Right renal cortex interstitium (tissue), 3 donors: ENCODE measurements around the gene SLC39A9. TPM values are rescaled to one million over a fixed set of nuclear protein-coding genes. Genes with fewer than 3 reads are reported as not detected.
"Not testable (repeated sequence)": the region's sequence is repeated elsewhere in the genome, so short reads cannot be mapped to it uniquely, and the experiment has no call there.

Experiments
- DNase-seq, 3 donors: peaks; one replicate each; pipeline ENCODE4 v3.0.0-alpha.2; 2013; ENCODE audit warnings: low read depth in 3 of 3, low spot score in 2 of 3
- polyA plus RNA-seq, 3 donors: library from polyadenylated mRNA; unstranded; fragments of 120-200 nt; gene quantifications; one replicate each; pipeline ENCODE4 v1.2.1, GENCODE V29; 2013; ENCODE audit not compliant: insufficient read length in 3 of 3

The SLC39A9 gene
- polyA plus RNA-seq, 3 donors, result 88.0 to 91.1 (median 90.5) TPM

DNA sequence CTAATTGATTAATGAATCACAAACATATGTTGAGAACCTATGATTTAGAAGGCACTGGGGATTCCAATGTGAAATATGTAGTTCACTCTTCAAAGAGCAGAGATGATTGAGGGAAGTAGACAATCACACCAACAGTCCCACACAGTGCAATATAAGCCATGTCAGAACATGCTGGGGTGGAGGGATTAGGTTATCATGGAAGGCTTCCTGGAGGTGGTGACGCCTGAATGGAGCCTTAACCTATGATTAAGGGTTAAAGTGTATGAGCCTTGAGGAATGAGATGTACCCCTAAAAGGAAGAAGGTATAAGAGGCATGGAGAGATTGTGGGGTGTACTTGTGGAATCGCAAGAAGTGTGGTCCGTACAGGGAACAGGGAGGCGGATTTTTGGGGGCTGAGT lies 31.7 kb upstream of the SLC39A9 start:
- no peak for DNase-seq

DNA sequence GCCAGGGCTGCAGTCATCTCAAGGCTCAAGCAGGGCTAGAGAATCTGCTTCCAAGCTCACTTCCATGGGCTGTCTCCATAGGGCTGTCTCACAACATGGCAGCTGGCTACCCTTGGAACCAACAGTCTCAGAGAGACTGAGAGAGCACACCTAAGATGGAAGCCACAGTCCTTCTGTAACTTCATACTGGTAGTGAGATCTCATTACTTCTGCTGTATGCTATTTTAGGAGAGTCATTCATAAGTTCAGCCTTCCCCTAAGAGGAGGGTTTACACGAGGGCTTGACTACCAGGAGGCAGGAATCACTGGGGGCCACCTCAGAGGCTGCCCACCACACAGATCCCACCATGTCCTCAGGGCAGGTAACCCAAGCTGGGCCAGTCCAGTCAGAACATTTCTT lies 30.1 kb upstream of the SLC39A9 start:
- no peak for DNase-seq

DNA sequence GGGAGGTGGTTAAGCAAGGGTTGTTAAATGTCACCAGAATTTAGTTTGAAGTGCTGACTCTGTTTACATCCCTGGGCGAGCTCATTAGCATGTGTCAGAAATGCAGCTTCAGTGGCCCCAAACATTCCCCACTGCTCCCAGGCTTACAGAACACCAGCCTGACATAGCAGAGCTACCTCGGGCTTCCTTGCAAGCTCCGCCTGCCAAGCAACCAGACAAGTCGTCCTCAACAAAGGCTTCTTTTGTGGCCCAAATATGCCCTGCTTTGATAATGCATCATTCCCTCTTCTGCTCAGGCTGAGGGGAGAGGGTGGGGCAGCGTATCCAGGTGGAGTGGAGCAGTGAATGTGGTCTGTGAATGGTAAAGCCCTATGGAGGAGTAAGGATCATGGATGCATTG lies 28.4 kb upstream of the SLC39A9 start:
- DNase-seq, result no peak

GRCh38 chr14:69372146-69372545 lies 26.3 kb upstream of the SLC39A9 start:
- DNase-seq, result no peak

- no peak for DNase-seq
Measured at GRCh38 chr14:69373104-69373503, 25.4 kb upstream of the SLC39A9 start.

GRCh38 chr14:69374235-69374634 lies 24.3 kb upstream of the SLC39A9 start:
- DNase-seq, result no peak

- no peak for DNase-seq
Measured at GRCh38 chr14:69375182-69375581, 23.3 kb upstream of the SLC39A9 start.

DNA sequence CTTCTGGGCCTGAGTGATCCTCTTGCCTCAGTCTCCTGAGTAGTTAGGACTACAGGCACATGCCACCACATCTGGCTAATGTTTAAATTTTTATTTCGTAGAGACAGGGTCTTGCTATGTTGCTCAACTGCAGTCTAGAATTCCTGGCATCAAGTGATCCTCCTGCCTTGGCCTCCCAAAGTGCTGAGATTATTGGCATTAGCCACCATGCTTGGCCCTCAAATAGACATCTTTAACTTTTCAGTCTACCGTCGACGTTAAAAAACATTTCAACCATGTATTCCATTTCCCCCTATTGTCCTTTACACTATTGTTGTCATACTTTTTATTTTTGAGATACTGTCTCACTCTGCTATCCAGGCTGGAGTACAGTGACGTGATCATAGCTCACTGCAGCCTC lies 22.8 kb upstream of the SLC39A9 start:
- no peak for DNase-seq

- no peak for DNase-seq
Measured at GRCh38 chr14:69376439-69376838, 22.1 kb upstream of the SLC39A9 start.

DNA sequence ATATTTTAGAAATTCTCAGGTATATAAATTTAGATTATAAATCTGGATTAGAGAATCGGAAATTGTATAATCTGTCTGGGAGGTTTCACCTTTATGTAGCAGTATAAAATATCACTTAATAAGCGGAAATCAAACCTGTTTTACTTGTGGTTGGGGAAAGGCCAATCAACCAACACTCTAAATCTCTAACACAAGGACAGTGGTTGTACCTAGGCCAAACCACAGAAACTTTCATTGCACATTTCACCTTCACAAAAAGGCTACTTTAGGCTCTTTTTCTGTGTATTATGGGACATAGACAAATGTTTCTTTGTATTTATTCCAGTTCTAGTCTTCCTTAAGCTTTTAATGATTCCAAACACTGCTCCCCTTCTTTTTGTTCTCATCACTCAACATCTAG lies 20.2 kb upstream of the SLC39A9 start:
- no peak for DNase-seq

DNA sequence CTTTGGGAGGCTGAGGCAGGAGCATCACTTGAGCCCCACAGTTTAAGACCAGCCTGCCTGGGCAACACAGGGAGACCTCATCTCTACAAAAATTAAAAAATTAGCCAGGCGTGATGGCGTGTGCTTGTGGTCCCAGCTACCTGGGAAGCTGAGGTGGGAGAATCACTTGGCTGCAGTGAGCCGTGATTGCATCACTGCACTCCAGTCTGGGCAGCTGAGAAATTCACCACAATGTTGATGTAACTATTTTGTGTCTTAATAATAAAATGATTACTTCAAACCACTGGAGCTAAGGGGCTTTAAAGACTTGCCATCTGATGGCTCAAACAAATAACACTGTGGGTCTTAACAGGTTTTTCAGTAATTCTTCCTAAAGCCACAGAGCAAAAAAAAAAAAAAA lies 11.2 kb upstream of the SLC39A9 start:
- no peak for DNase-seq

DNA sequence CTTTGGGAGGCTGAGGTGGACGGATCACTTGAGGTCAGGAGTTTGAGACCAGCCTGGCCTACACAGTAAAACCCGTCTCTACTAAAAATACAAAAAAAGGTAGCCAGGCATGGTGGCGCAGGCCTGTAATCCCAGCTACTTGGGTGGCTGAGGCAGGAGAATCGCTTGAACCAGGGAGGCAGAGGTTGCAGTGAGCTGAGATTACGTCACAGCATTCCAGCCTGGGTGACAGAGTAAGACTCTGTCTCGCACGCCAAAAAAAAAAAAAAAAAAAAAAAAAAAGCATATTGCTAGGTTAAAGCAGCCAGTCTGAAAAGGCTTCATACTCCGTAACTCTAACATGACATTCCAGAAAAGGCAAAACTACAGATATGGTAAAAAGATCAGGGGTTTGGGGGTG lies 7.1 kb upstream of the SLC39A9 start:
- not testable (repeated sequence) for DNase-seq

DNA sequence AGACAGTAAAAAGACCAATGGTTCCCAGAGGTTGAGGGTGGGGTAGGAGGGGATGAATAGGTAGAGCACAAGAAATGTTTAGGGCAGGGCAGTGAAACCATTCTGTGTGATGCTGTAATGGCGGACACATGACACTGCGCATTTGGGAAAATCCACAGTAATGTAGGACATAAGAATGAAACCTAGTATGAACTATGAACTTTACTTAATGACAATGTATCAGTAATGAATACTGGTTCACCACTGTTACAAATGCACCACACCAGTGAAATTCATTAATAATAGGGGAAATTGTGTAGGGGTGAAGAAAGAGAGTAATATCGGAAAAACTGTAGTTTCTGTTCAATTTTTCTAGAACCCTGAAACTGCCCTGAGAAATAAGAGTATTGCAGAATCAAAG lies 6.0 kb upstream of the SLC39A9 start:
- no peak for DNase-seq

GRCh38 chr14:69395929-69396328 lies 2.6 kb upstream of the SLC39A9 start:
- DNase-seq, result no peak

GRCh38 chr14:69398818-69399210 lies 322 bp downstream of the SLC39A9 start:
- DNase-seq, result no peak

DNA sequence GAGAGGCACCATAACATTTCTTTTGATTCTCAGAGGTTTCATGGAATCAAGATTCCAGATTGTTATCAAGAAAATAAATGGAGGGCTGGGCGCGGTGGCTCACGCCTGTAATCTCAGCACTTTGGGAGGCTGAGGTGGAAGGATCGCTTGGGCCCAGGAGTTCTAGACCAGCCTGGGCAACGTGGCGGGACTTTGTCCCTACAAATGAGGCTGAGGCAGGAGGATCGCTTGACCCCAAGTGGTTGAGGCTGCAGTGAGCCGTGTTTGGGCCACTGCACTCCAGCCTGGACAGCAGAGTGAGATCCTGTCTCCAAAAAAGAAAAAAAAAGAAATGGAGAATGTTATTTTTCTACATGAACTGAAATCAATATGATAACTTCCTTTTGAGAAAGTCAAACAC lies 1.3 kb downstream of the SLC39A9 start:
- DNase-seq, result no peak

GRCh38 chr14:69400154-69400553 lies 1.7 kb downstream of the SLC39A9 start:
- DNase-seq, result no peak

GRCh38 chr14:69401841-69402240 lies 3.3 kb downstream of the SLC39A9 start:
- DNase-seq, result no peak

GRCh38 chr14:69404478-69404877 lies 6.0 kb downstream of the SLC39A9 start:
- no peak for DNase-seq

- no peak for DNase-seq
Measured at GRCh38 chr14:69404883-69405282, 6.4 kb downstream of the SLC39A9 start.

GRCh38 chr14:69405762-69406161 lies 7.3 kb downstream of the SLC39A9 start:
- DNase-seq, result no peak

- DNase-seq, result no peak
Measured at GRCh38 chr14:69408331-69408960, 10.0 kb downstream of the SLC39A9 start.

- DNase-seq, result no peak
Measured at GRCh38 chr14:69413483-69413882, 15.0 kb downstream of the SLC39A9 start.
